ENCODE measurements around the gene MOK.

The MOK gene

DNA sequence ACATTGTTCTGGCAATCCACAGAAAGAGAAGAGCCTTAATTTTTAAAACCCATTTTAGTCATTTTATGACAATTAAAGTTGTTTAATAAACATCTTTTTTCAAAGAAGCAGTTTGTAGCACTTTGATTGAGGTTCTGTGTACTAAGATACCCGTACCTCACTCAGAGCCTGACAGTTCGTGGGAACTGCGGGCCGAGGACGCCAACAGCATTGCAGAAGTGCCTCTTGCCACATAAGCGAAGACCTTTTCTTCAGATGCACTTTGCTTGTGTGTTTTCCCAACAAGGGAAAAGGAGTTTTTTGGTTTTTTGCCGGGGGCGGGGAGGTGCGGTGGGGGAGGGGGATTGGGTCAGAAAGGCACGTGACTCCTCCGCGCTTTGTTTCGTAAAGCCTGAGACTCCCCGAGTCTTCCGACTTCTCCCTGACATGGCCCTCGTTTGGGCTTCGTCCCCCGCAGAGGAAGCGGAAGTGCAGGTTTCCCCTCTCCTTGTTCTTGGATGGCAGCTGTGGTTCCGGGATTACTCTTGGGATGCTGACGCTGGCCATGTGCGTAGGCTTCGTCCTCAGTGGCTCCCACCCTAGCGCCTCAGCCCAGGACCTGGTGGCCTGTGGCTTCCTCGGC, 94.4 kb downstream of the MOK start:
- DNase-seq = no peak
- Histone ChIP-seq H3K4me3 (ENCODE audit: control insufficient read depth in 1 of 7, extremely low read depth in 1 of 7, insufficient read depth in 4 of 7, low read depth in 2 of 7, low read length in 6 of 7) (no peak overlapping the region), H3K4me1 (ENCODE audit: control extremely low read depth in 1 of 4, control insufficient read depth in 4 of 4, insufficient read depth in 4 of 4, low read length in 3 of 4) (no peaks in the 10 kb centered on the region), H3K9me3 (ENCODE audit: control extremely low read depth in 1 of 5, control insufficient read depth in 4 of 5, insufficient read depth in 2 of 5, low read depth in 1 of 5, low read length in 4 of 5) (no peaks in the 10 kb centered on the region), H3K27me3 (replicated peaks in 2 of 5; ENCODE audit: control insufficient read depth in 4 of 5, insufficient read depth in 5 of 5, low read length in 4 of 5) (no peaks in the 10 kb centered on the region), H3K36me3 (ENCODE audit: control insufficient read depth in 4 of 4, insufficient read depth in 4 of 4, low read length in 3 of 4) (peaks cover 11 to 56% (median 45%) of the 10 kb centered on the region in 4 experiments), H3K27ac (ENCODE audit: insufficient read depth in 1 of 2, low read depth in 1 of 2, low read length in 2 of 2, poor library complexity in 1 of 2, severe bottlenecking in 2 of 2) (no peak overlapping the region)
- CTCF ChIA-PET = no interaction called here
- 87% methylated on average over 19 of the region's 25 CpGs for WGBS (ENCODE audit: insufficient coverage)
- POLR2A ChIA-PET = no interaction called here

GRCh38 chr14:102209224-102209966, 95.6 kb downstream of the MOK start:
- H3K4me3 ChIP-seq (ENCODE audit: control insufficient read depth in 1 of 7, extremely low read depth in 1 of 7, insufficient read depth in 4 of 7, low read depth in 2 of 7, low read length in 6 of 7) = no peak overlapping the region
- no peak for DNase-seq
- H3K4me1 ChIP-seq (ENCODE audit: control extremely low read depth in 1 of 4, control insufficient read depth in 4 of 4, insufficient read depth in 4 of 4, low read length in 3 of 4) = no peaks in the 10 kb centered on the region
- WGBS (ENCODE audit: insufficient coverage) = 99% methylated on average over 18 of the region's 19 CpGs
- no peaks in the 10 kb centered on the region for H3K9me3 ChIP-seq (ENCODE audit: control extremely low read depth in 1 of 5, control insufficient read depth in 4 of 5, insufficient read depth in 2 of 5, low read depth in 1 of 5, low read length in 4 of 5)
- H3K36me3 ChIP-seq (ENCODE audit: control insufficient read depth in 4 of 4, insufficient read depth in 4 of 4, low read length in 3 of 4) = peaks cover 10 to 65% (median 50%) of the 10 kb centered on the region in 4 experiments
- no peak overlapping the region for H3K27ac ChIP-seq (ENCODE audit: insufficient read depth in 1 of 2, low read depth in 1 of 2, low read length in 2 of 2, poor library complexity in 1 of 2, severe bottlenecking in 2 of 2)
- CTCF ChIA-PET = no interaction called here
- H3K27me3 ChIP-seq (replicated peaks in 2 of 5; ENCODE audit: control insufficient read depth in 4 of 5, insufficient read depth in 5 of 5, low read length in 4 of 5) = no peaks in the 10 kb centered on the region
- POLR2A ChIA-PET = no interaction called here

- CTCF ChIA-PET = no interaction called here
- DNase-seq = no peak
- H3K4me3 ChIP-seq (ENCODE audit: control insufficient read depth in 1 of 7, extremely low read depth in 1 of 7, insufficient read depth in 4 of 7, low read depth in 2 of 7, low read length in 6 of 7) = no peak overlapping the region
- no peaks in the 10 kb centered on the region for H3K27me3 ChIP-seq (replicated peaks in 2 of 5; ENCODE audit: control insufficient read depth in 4 of 5, insufficient read depth in 5 of 5, low read length in 4 of 5)
- no peak overlapping the region for H3K27ac ChIP-seq (ENCODE audit: insufficient read depth in 1 of 2, low read depth in 1 of 2, low read length in 2 of 2, poor library complexity in 1 of 2, severe bottlenecking in 2 of 2)
- no peaks in the 10 kb centered on the region for H3K9me3 ChIP-seq (ENCODE audit: control extremely low read depth in 1 of 5, control insufficient read depth in 4 of 5, insufficient read depth in 2 of 5, low read depth in 1 of 5, low read length in 4 of 5)
- H3K36me3 ChIP-seq (ENCODE audit: control insufficient read depth in 4 of 4, insufficient read depth in 4 of 4, low read length in 3 of 4) = peaks cover 11 to 72% (median 54%) of the 10 kb centered on the region in 4 experiments
- H3K4me1 ChIP-seq (ENCODE audit: control extremely low read depth in 1 of 4, control insufficient read depth in 4 of 4, insufficient read depth in 4 of 4, low read length in 3 of 4) = no peaks in the 10 kb centered on the region
- 97% methylated on average over 17 of the region's 17 CpGs for WGBS (ENCODE audit: insufficient coverage)
- POLR2A ChIA-PET = no interaction called here
These were observed 96.2 kb downstream of the MOK start for GRCh38 chr14:102208741-102209140.

- no peaks in the 10 kb centered on the region for H3K4me1 ChIP-seq (ENCODE audit: control extremely low read depth in 1 of 4, control insufficient read depth in 4 of 4, insufficient read depth in 4 of 4, low read length in 3 of 4)
- peaks cover 11 to 79% (median 53%) of the 10 kb centered on the region in 4 experiments for H3K36me3 ChIP-seq (ENCODE audit: control insufficient read depth in 4 of 4, insufficient read depth in 4 of 4, low read length in 3 of 4)
- DNase-seq = no peak
- ChIA-PET CTCF (no interaction called here), POLR2A (no interaction called here)
- 98% methylated on average over 9 of the region's 13 CpGs for WGBS (ENCODE audit: insufficient coverage)
- H3K4me3 ChIP-seq (ENCODE audit: control insufficient read depth in 1 of 7, extremely low read depth in 1 of 7, insufficient read depth in 4 of 7, low read depth in 2 of 7, low read length in 6 of 7) = no peak overlapping the region
- H3K9me3 ChIP-seq (ENCODE audit: control extremely low read depth in 1 of 5, control insufficient read depth in 4 of 5, insufficient read depth in 2 of 5, low read depth in 1 of 5, low read length in 4 of 5) = no peaks in the 10 kb centered on the region
- H3K27me3 ChIP-seq (replicated peaks in 2 of 5; ENCODE audit: control insufficient read depth in 4 of 5, insufficient read depth in 5 of 5, low read length in 4 of 5) = no peaks in the 10 kb centered on the region
- H3K27ac ChIP-seq (ENCODE audit: insufficient read depth in 1 of 2, low read depth in 1 of 2, low read length in 2 of 2, poor library complexity in 1 of 2, severe bottlenecking in 2 of 2) = no peak overlapping the region
These were observed 97.1 kb downstream of the MOK start for GRCh38 chr14:102207831-102208365.

DNA sequence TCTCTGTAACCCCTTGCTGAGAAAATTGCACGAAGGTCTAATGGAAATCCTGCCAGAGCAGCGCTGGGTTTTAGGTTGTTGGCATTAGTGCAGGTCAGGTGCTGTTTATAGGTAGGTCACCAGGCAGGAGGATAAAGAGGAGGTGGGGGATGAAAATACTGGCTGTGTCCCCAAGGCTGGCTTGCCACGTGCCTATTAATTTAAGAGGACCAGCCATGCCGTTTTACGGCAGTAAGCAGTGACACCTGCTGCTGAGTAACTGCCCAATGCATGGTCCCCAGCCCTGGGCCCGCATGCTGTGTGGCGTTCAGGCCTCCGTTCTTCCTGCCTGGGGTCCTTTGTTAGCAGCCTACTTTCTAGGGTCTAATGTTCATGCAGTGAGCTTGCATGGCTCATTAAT, 98.0 kb downstream of the MOK start:
- no peak for DNase-seq
- Histone ChIP-seq H3K9me3 (ENCODE audit: control extremely low read depth in 1 of 5, control insufficient read depth in 4 of 5, insufficient read depth in 2 of 5, low read depth in 1 of 5, low read length in 4 of 5) (no peaks in the 10 kb centered on the region), H3K4me1 (ENCODE audit: control extremely low read depth in 1 of 4, control insufficient read depth in 4 of 4, insufficient read depth in 4 of 4, low read length in 3 of 4) (peaks cover 0 to 1% (median 0%) of the 10 kb centered on the region in 4 experiments), H3K4me3 (ENCODE audit: control insufficient read depth in 1 of 7, extremely low read depth in 1 of 7, insufficient read depth in 4 of 7, low read depth in 2 of 7, low read length in 6 of 7) (no peak overlapping the region), H3K36me3 (ENCODE audit: control insufficient read depth in 4 of 4, insufficient read depth in 4 of 4, low read length in 3 of 4) (peaks cover 9 to 77% (median 48%) of the 10 kb centered on the region in 4 experiments), H3K27ac (ENCODE audit: insufficient read depth in 1 of 2, low read depth in 1 of 2, low read length in 2 of 2, poor library complexity in 1 of 2, severe bottlenecking in 2 of 2) (no peak overlapping the region), H3K27me3 (replicated peaks in 2 of 5; ENCODE audit: control insufficient read depth in 4 of 5, insufficient read depth in 5 of 5, low read length in 4 of 5) (no peaks in the 10 kb centered on the region)
- CTCF ChIA-PET = no interaction called here
- POLR2A ChIA-PET = no interaction called here
- 97% methylated on average over 8 of the region's 8 CpGs for WGBS (ENCODE audit: insufficient coverage)

DNA sequence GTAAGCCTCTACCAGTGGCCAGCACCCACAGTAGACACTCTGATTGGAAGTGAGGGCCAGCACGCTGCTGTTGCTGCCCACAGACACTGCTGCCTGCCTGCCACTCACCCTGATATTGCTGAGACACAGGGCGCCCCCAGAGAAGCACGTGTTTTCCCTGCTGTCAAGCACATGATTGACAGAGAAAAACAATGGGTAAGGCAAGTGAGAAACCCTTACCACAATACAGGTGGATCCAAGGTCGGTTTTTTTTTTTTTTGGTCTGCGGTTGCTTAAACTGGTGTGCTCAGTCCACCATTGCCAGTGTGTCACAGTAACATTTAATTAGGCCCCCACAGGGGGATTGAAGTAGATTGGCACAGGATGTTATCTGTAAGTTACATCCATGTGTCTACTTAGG, 99.4 kb downstream of the MOK start:
- Histone ChIP-seq H3K36me3 (ENCODE audit: control insufficient read depth in 4 of 4, insufficient read depth in 4 of 4, low read length in 3 of 4) (peaks cover 9 to 71% (median 43%) of the 10 kb centered on the region in 4 experiments), H3K4me3 (ENCODE audit: control insufficient read depth in 1 of 7, extremely low read depth in 1 of 7, insufficient read depth in 4 of 7, low read depth in 2 of 7, low read length in 6 of 7) (no peak overlapping the region), H3K27ac (ENCODE audit: insufficient read depth in 1 of 2, low read depth in 1 of 2, low read length in 2 of 2, poor library complexity in 1 of 2, severe bottlenecking in 2 of 2) (no peak overlapping the region), H3K4me1 (ENCODE audit: control extremely low read depth in 1 of 4, control insufficient read depth in 4 of 4, insufficient read depth in 4 of 4, low read length in 3 of 4) (peaks cover 0 to 7% (median 0%) of the 10 kb centered on the region in 4 experiments), H3K9me3 (ENCODE audit: control extremely low read depth in 1 of 5, control insufficient read depth in 4 of 5, insufficient read depth in 2 of 5, low read depth in 1 of 5, low read length in 4 of 5) (no peaks in the 10 kb centered on the region), H3K27me3 (replicated peaks in 2 of 5; ENCODE audit: control insufficient read depth in 4 of 5, insufficient read depth in 5 of 5, low read length in 4 of 5) (no peaks in the 10 kb centered on the region)
- 86% methylated on average over 2 of the region's 5 CpGs for WGBS (ENCODE audit: insufficient coverage)
- ChIA-PET POLR2A (no interaction called here), CTCF (interaction anchor here (1.2 kb wide), 1 partner anchor 9 kb away, joined by 3 read pairs; no protein-coding TSS in a partner anchor)
- no peak for DNase-seq

- H3K4me3 ChIP-seq (ENCODE audit: control insufficient read depth in 1 of 7, extremely low read depth in 1 of 7, insufficient read depth in 4 of 7, low read depth in 2 of 7, low read length in 6 of 7) = no peak overlapping the region
- no peak for DNase-seq
- no peak overlapping the region for H3K27ac ChIP-seq (ENCODE audit: insufficient read depth in 1 of 2, low read depth in 1 of 2, low read length in 2 of 2, poor library complexity in 1 of 2, severe bottlenecking in 2 of 2)
- 93% methylated on average over 3 of the region's 6 CpGs for WGBS (ENCODE audit: insufficient coverage)
- H3K9me3 ChIP-seq (ENCODE audit: control extremely low read depth in 1 of 5, control insufficient read depth in 4 of 5, insufficient read depth in 2 of 5, low read depth in 1 of 5, low read length in 4 of 5) = no peaks in the 10 kb centered on the region
- CTCF ChIA-PET = no interaction called here
- POLR2A ChIA-PET = no interaction called here
- peaks cover 9 to 66% (median 37%) of the 10 kb centered on the region in 4 experiments for H3K36me3 ChIP-seq (ENCODE audit: control insufficient read depth in 4 of 4, insufficient read depth in 4 of 4, low read length in 3 of 4)
- H3K27me3 ChIP-seq (replicated peaks in 2 of 5; ENCODE audit: control insufficient read depth in 4 of 5, insufficient read depth in 5 of 5, low read length in 4 of 5) = no peaks in the 10 kb centered on the region
- H3K4me1 ChIP-seq (ENCODE audit: control extremely low read depth in 1 of 4, control insufficient read depth in 4 of 4, insufficient read depth in 4 of 4, low read length in 3 of 4) = peaks cover 0 to 7% (median 0%) of the 10 kb centered on the region in 4 experiments
These were observed 101.6 kb downstream of the MOK start for GRCh38 chr14:102203382-102203781.

All from common myeloid progenitor, CD34-positive (primary cell).